H1 (cell line): ENCODE results near the gene COL26A1. TPM values are rescaled to one million over a fixed set of nuclear protein-coding genes. Genes with fewer than 3 reads are reported as not detected.
A peak's percentile ranks its signal among the peaks of the same experiment; 100 is the strongest.

ENCODE experiments used
- CTCF ChIA-PET: fragments of 300-600 bp; sonication (Branson Sonifier 250); formaldehyde crosslinking; loops from one replicate; lab custom pipeline; 2021; ENCODE audit not compliant: partially characterized antibody; lab: Charles Lee
- POLR2A ChIA-PET: fragments of 300-600 bp; sonication (Branson Sonifier 250); formaldehyde crosslinking; loops from one replicate; lab custom pipeline; 2021; ENCODE audit warnings: inconsistent platforms; ENCODE audit not compliant: partially characterized antibody; lab: Charles Lee
- DNase-seq, 2 experiments: peaks; one replicate each; pipeline versions ENCODE4 v3.0.0 to v3.0.0-alpha.2; 2010 to 2022; ENCODE audit warnings: low spot score in 2 of 2, low read depth in 1 of 2, mixed read lengths in 1 of 2
- FAIRE-seq: peaks from 2 replicates; lab custom pipeline; 2011; peaks lifted over from hg19 to GRCh38; lab: Jason Lieb, UNC
- H2AFZ ChIP-seq: 2 replicates; pipeline ENCODE4 v1.8.1; 2012; ENCODE audit warnings: low read length, inconsistent platforms
- H2AK5ac ChIP-seq: 2 replicates; pipeline ENCODE4 v1.6.1; 2013; ENCODE audit warnings: low read depth, low read length
- H2BK120ac ChIP-seq: replicated peaks from 2 replicates; pipeline ENCODE3; 2013; ENCODE audit warnings: low read depth, low read length, inconsistent platforms
- H2BK12ac ChIP-seq: 2 replicates; pipeline ENCODE4 v1.6.1; 2013; ENCODE audit warnings: low read depth, low read length
- H2BK15ac ChIP-seq: 2 replicates; pipeline ENCODE4 v1.6.1; 2013; ENCODE audit warnings: low read length
- H2BK20ac ChIP-seq: 2 replicates; pipeline ENCODE4 v1.6.1; 2013; ENCODE audit warnings: low read length
- H2BK5ac ChIP-seq: 2 replicates; pipeline ENCODE4 v1.6.1; 2013; ENCODE audit warnings: low read depth, low read length
- H3K14ac ChIP-seq: 2 replicates; pipeline ENCODE4 v1.6.1; 2013; ENCODE audit warnings: inconsistent platforms; ENCODE audit not compliant: insufficient read length
- H3K18ac ChIP-seq: 2 replicates; pipeline ENCODE4 v1.6.1; 2013; ENCODE audit warnings: low read length; ENCODE audit errors: extremely low read depth
- H3K23ac ChIP-seq: 2 replicates; pipeline ENCODE4 v1.6.1; 2013; ENCODE audit warnings: inconsistent platforms; ENCODE audit not compliant: insufficient read length
- H3K23me2 ChIP-seq: 2 replicates; pipeline ENCODE4 v1.6.1; 2013; ENCODE audit warnings: low read depth, low read length
- H3K27ac ChIP-seq: 2 replicates; pipeline ENCODE4 v1.6.1; 2011; ENCODE audit warnings: low read depth, low read length, inconsistent platforms
- H3K27me3 ChIP-seq, 4 experiments: replicated peaks in 1 of 4; 1 replicate in 1 of 4; 2 replicates in 3 of 4; pipeline versions ENCODE4 v1.6.1 to v1.8.1; 2011 to 2013; ENCODE audit warnings: low read length in 3 of 4, mild to moderate bottlenecking in 3 of 4, inconsistent platforms in 2 of 4, mixed read lengths in 2 of 4, moderate library complexity in 1 of 4; ENCODE audit not compliant: control insufficient read depth in 3 of 4, insufficient read depth in 3 of 4; ENCODE audit errors: extremely low read depth in 1 of 4
- H3K36me3 ChIP-seq, 4 experiments: 2 replicates each; pipeline versions ENCODE4 v1.6.1 to v1.8.1; 2011 to 2013; ENCODE audit warnings: mild to moderate bottlenecking in 4 of 4, low read length in 3 of 4, moderate library complexity in 2 of 4, control low read depth in 1 of 4, inconsistent platforms in 1 of 4; ENCODE audit not compliant: insufficient read depth in 4 of 4, control insufficient read depth in 2 of 4
- H3K4ac ChIP-seq: replicated peaks from 2 replicates; pipeline ENCODE3; 2013; ENCODE audit warnings: low read length, low read depth, mixed read lengths, inconsistent platforms; ENCODE audit not compliant: insufficient read length
- H3K4me1 ChIP-seq, 4 experiments: replicated peaks in 1 of 4; 1 replicate in 1 of 4; 2 replicates in 3 of 4; pipeline versions ENCODE4 v1.6.1 to v1.8.1; 2011 to 2013; ENCODE audit warnings: low read length in 3 of 4, inconsistent platforms in 2 of 4, mixed read lengths in 1 of 4; ENCODE audit not compliant: insufficient read depth in 4 of 4, control insufficient read depth in 3 of 4
- H3K4me2 ChIP-seq, 2 experiments: 2 replicates each; pipeline versions ENCODE4 v1.6.1 to v1.8.1; 2011 to 2013; ENCODE audit warnings: low read depth in 2 of 2, low read length in 2 of 2, control low read depth in 1 of 2, inconsistent platforms in 1 of 2, mild to moderate bottlenecking in 1 of 2; ENCODE audit not compliant: insufficient read depth in 1 of 2
- H3K4me3 ChIP-seq, 4 experiments: fragments of 200-600, 300-600 bp in 1 of 4; sonication (generic), shearing (Covaris generic), sonication (Bioruptor Twin) in 1 of 4; 2 replicates each; pipeline versions ENCODE4 v1.5.1 to v1.8.1; 2011 to 2016; ENCODE audit warnings: low read length in 4 of 4, low read depth in 3 of 4, control low read depth in 2 of 4, inconsistent platforms in 2 of 4, mild to moderate bottlenecking in 2 of 4, mixed read lengths in 1 of 4, moderate library complexity in 1 of 4; ENCODE audit not compliant: insufficient read depth in 2 of 4; ENCODE audit errors: extremely low read depth in 1 of 4
- H3K56ac ChIP-seq: replicated peaks from 2 replicates; pipeline ENCODE3; 2013; ENCODE audit warnings: low read depth, mild to moderate bottlenecking, mixed read lengths, low read length, inconsistent platforms; ENCODE audit not compliant: insufficient read length
- H3K79me1 ChIP-seq: 2 replicates; pipeline ENCODE4 v1.6.1; 2013; ENCODE audit warnings: low read depth, low read length, control low read depth
- H3K79me2 ChIP-seq, 2 experiments: 2 replicates each; pipeline versions ENCODE4 v1.6.1 to v1.8.1; 2012 to 2013; ENCODE audit warnings: low read length in 2 of 2, mild to moderate bottlenecking in 2 of 2, inconsistent platforms in 1 of 2; ENCODE audit not compliant: insufficient read depth in 2 of 2, control insufficient read depth in 1 of 2
- H3K9ac ChIP-seq, 4 experiments: replicated peaks in 1 of 4; 1 replicate in 1 of 4; 2 replicates in 3 of 4; pipeline versions ENCODE4 v1.6.1 to v1.8.1; 2011 to 2013; ENCODE audit warnings: low read depth in 3 of 4, low read length in 3 of 4, control low read depth in 2 of 4, mild to moderate bottlenecking in 2 of 4, moderate library complexity in 2 of 4, inconsistent platforms in 1 of 4; ENCODE audit errors: extremely low read depth in 1 of 4
- H3K9me3 ChIP-seq, 2 experiments: 2 replicates each; pipeline versions ENCODE4 v1.6.1 to v1.8.1; 2012 to 2013; ENCODE audit warnings: mild to moderate bottlenecking in 2 of 2, moderate library complexity in 2 of 2, control low read depth in 1 of 2, inconsistent platforms in 1 of 2, low read depth in 1 of 2, low read length in 1 of 2, mixed read lengths in 1 of 2; ENCODE audit not compliant: insufficient read depth in 2 of 2
- H4K20me1 ChIP-seq, 2 experiments: replicated peaks in 1 of 2; 2 replicates each; pipeline versions ENCODE3 to v1.8.1; 2011 to 2013; ENCODE audit warnings: inconsistent platforms in 2 of 2, low read length in 2 of 2, mild to moderate bottlenecking in 1 of 2; ENCODE audit not compliant: insufficient read depth in 2 of 2, control insufficient read depth in 1 of 2
- H4K5ac ChIP-seq: 2 replicates; pipeline ENCODE4 v1.6.1; 2013; ENCODE audit warnings: low read length, low read depth, mixed read lengths, inconsistent platforms; ENCODE audit not compliant: insufficient read length
- H4K8ac ChIP-seq: 2 replicates; pipeline ENCODE4 v1.8.0; 2013; ENCODE audit warnings: mild to moderate bottlenecking, moderate library complexity, low read length, inconsistent platforms; ENCODE audit not compliant: insufficient read depth; ENCODE audit errors: extremely low read depth
- H4K91ac ChIP-seq: replicated peaks from 2 replicates; pipeline ENCODE3; 2013; ENCODE audit warnings: low read length, mixed read lengths, inconsistent platforms; ENCODE audit not compliant: insufficient read length
- GTF2F1 ChIP-seq: IDR thresholded peaks from 2 replicates; pipeline ENCODE4 v1.6.1; 2012; ENCODE audit warnings: low read depth, low read length, improper control_type of control experiment, borderline replicate concordance
- KDM1A ChIP-seq: fragments of 200-600, 300-600 bp; sonication (generic); IDR thresholded peaks from 2 replicates; pipeline ENCODE4 v1.7.1; 2016; ENCODE audit warnings: mild to moderate bottlenecking, low read length, borderline replicate concordance
- SP2 ChIP-seq: IDR thresholded peaks from 2 replicates; pipeline ENCODE4 v1.6.1; 2012; ENCODE audit warnings: mild to moderate bottlenecking, low read length, inconsistent platforms
- ZNF274 ChIP-seq: IDR thresholded peaks from 2 replicates; pipeline ENCODE4 v1.7.0; 2012; ENCODE audit warnings: low read length, borderline replicate concordance; ENCODE audit errors: extremely low read depth
- WGBS, 2 experiments: shearing (Covaris generic) in 1 of 2; methylation state at CpG; one replicate each; pipeline versions ENCODE4 v1.1.6 to v1.1.7; 2013 to 2015; ENCODE audit warnings: low lambda C conversion rate in 2 of 2, mixed read lengths in 2 of 2, inconsistent platforms in 1 of 2, low coverage in 1 of 2, missing lambda C conversion rate in 1 of 2; ENCODE audit not compliant: insufficient replicate concordance in 2 of 2, insufficient coverage in 1 of 2, insufficient read length in 1 of 2; ENCODE audit errors: extremely low coverage in 1 of 2, missing lambda C conversion rate in 1 of 2; 5-methylcytosine and 5-hydroxymethylcytosine counted together
- polyA plus RNA-seq, 7 experiments: library from polyadenylated mRNA; depleted of rRNA in 3 of 7; stranded (reverse) in 5 of 7; unstranded in 2 of 7; fragments of >200 nt in 5 of 7; fragments of 200-250 nt in 2 of 7; gene quantifications; 1 replicate in 5 of 7; 2 replicates in 1 of 7; 4 replicates in 1 of 7; pipeline versions ENCODE4 v1.2.1 to v1.2.3, GENCODE V29; 2011 to 2013; ENCODE audit warnings: missing spikeins in 2 of 7, mixed read lengths in 2 of 7
- total RNA-seq: library from RNA; stranded (reverse); fragmentation: NEBNext Ultra II Directional; extraction: Animal tissue kit (Norgen Biotek cat#: 25700); gene quantifications from 2 replicates; pipeline ENCODE4 v1.2.1, GENCODE V29; 2021
- TF ChIP-seq, protein P1 (sequence below): IDR thresholded peaks from 2 replicates; pipeline ENCODE4 v1.6.1; 2012; ENCODE audit warnings: inconsistent platforms

Gene COL26A1
- total and polyA plus RNA-seq, 2 of the 8 experiments (the other 6 are each of a cell fraction or from before 2014, with no cell fraction given), result 51.1 to 68.8 TPM

DNA sequence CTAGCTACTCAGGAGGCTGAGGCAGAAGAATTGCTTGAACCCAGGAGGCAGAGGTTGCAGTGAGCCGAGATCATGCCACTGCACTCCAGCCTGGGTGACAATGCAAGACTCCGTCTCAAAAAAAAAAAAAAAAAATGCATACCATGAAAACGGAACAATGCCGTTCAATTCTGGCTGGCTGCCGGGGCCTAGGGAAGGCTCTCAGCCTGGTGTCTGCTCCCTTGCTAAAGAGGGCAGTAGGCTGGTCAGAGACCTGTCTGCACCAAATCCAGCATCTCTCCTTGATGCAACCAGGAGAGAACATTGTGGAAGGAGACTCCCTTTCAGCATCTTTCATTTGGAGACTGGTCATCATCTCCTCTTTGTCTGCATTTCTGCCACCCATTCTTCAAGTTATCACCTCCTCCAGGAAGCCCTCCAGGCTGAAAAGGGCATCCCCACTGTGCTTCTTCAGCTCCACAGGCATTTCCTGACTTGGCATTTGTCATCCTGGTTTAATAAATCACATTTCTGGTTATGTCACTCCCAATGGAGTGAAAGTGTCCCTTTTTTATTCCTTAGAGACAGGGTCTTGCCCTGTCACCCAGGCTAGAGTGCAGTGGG is 241.8 kb downstream of the COL26A1 start:
- Histone ChIP-seq H3K18ac (no peak overlapping the region), H3K23me2 (no peaks in the 10 kb centered on the region), H3K79me1 (no peaks in the 10 kb centered on the region), H2BK120ac (no peak overlapping the region), H3K27me3 (no peaks in the 10 kb centered on the region), H2AFZ (no peak overlapping the region), H4K91ac (no peak overlapping the region), H3K23ac (no peak overlapping the region), H3K9me3 (no peaks in the 10 kb centered on the region), H4K20me1 (no peaks in the 10 kb centered on the region), H3K4me1 (peaks cover 3 to 16% (median 9%) of the 10 kb centered on the region in 4 experiments), H3K9ac (no peak overlapping the region), H3K79me2 (no peaks in the 10 kb centered on the region), H2AK5ac (no peak overlapping the region; the same call in 1 of the 2 replicates), H2BK5ac (no peak overlapping the region), H3K4ac (no peak overlapping the region), H2BK20ac (no peak overlapping the region), H3K4me2 (no peak overlapping the region), H4K5ac (no peak overlapping the region), H3K27ac (no peak overlapping the region), H2BK12ac (0 out of 2 replicates have a peak overlapping the region, but pooled peaks have one; percentile 50), H3K14ac (no peak overlapping the region), H3K36me3 (no peaks in the 10 kb centered on the region), H3K4me3 (no peak overlapping the region), H2BK15ac (no peak overlapping the region), H3K56ac (no peak overlapping the region), H4K8ac (no peak overlapping the region)
- ChIA-PET POLR2A (no interaction called here), CTCF (interaction anchor here (1.0 to 5.5 kb wide), 14 partner anchors 10 to 669 kb away, joined by 3 to 50 read pairs (median 6); no protein-coding TSS in a partner anchor)
- WGBS, 2 experiments, result 91% methylated on average over 3 of the region's 5 CpGs; no CpG with 5 or more reads in 1 of the 2 experiments
- DNase-seq (no peak), FAIRE-seq (no peak)
- TF ChIP-seq GTF2F1 (no peak), SP2 (no peak), ZNF274 (no peak), KDM1A (no peak)
- TF ChIP-seq, protein P1, sequence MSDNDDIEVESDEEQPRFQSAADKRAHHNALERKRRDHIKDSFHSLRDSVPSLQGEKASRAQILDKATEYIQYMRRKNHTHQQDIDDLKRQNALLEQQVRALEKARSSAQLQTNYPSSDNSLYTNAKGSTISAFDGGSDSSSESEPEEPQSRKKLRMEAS, result no peak
